K562 (cell line): ENCODE data around the gene FRMD1. TPM values are rescaled to one million over a fixed set of nuclear protein-coding genes. Genes with fewer than 3 reads are reported as not detected.

ENCODE experiments used
- ATAC-seq: fragments of 200-7000 bp; cut with Tn5 transposase; 3 replicates; pipeline ENCODE4 v1.9.1; 2020; ENCODE audit warnings: moderate library complexity
- BruUV-seq: library from RNA; stranded (reverse); fragments of 400-500 nt; replicated peaks from 2 replicates; lab custom pipeline; 2021; lab: Mats Ljungman, UMichigan
- CTCF ChIA-PET: fragments of 300-600 bp; formaldehyde crosslinking; extraction: SDS; loops from one replicate; lab custom pipeline; 2021; ENCODE audit warnings: low intra/inter-chr PET ratio; lab: Yijun Ruan, JAX
- POLR2A ChIA-PET: fragments of 300-600, 350-650 bp; sonication (Branson Sonifier 250); formaldehyde crosslinking; extraction: SDS; loops from one replicate; lab custom pipeline; 2021; ENCODE audit warnings: antibody characterized with exemption, inconsistent platforms; lab: Yijun Ruan, JAX
- DNase-seq, 4 experiments: peaks; one replicate each; pipeline versions ENCODE4 v3.0.0 to v3.0.0-alpha.2; 2011 to 2018; ENCODE audit warnings: low spot score in 3 of 4, mixed read lengths in 3 of 4; ENCODE audit errors: extremely low read depth in 1 of 4
- FAIRE-seq: peaks from 2 replicates; lab custom pipeline; 2011; peaks lifted over from hg19 to GRCh38; lab: Jason Lieb, UNC
- H2AFZ ChIP-seq: 2 replicates; pipeline ENCODE4 v1.6.0; 2011; ENCODE audit warnings: low read depth, low read length, control low read depth, inconsistent platforms
- H3K27ac ChIP-seq: fragments of 200-600 bp; 3 replicates; pipeline ENCODE4 v1.8.0; 2011; ENCODE audit warnings: low read depth, mild to moderate bottlenecking, control low read depth, inconsistent platforms, low read length, moderate library complexity, mixed read lengths; ENCODE audit errors: extremely low read depth
- H3K27me3 ChIP-seq, 2 experiments: fragments of 300-600 bp in 1 of 2; 2 replicates in 1 of 2; 3 replicates in 1 of 2; pipeline versions ENCODE4 v1.6.0 to v1.8.0; 2011; ENCODE audit warnings: inconsistent platforms in 2 of 2, low read length in 2 of 2, mild to moderate bottlenecking in 1 of 2, mixed read lengths in 1 of 2, moderate library complexity in 1 of 2; ENCODE audit not compliant: control insufficient read depth in 2 of 2, insufficient read depth in 2 of 2
- H3K36me3 ChIP-seq: fragments of 300-600 bp; 3 replicates; pipeline ENCODE4 v1.8.0; 2011; ENCODE audit warnings: mild to moderate bottlenecking, low read length, inconsistent platforms; ENCODE audit not compliant: control insufficient read depth, insufficient read depth
- H3K4me1 ChIP-seq, 2 experiments: fragments of 200-600 bp in 1 of 2; replicated peaks in 1 of 2; 2 replicates in 1 of 2; 3 replicates in 1 of 2; pipeline versions ENCODE4 v1.5.1 to v1.8.0; 2011; ENCODE audit warnings: inconsistent platforms in 2 of 2, low read length in 2 of 2, mild to moderate bottlenecking in 1 of 2, mixed read lengths in 1 of 2, moderate library complexity in 1 of 2; ENCODE audit not compliant: control insufficient read depth in 2 of 2, insufficient read depth in 2 of 2
- H3K4me2 ChIP-seq: 2 replicates; pipeline ENCODE4 v1.6.1; 2011; ENCODE audit warnings: low read length, control low read depth, inconsistent platforms, mixed read lengths; ENCODE audit not compliant: insufficient read depth
- H3K4me3 ChIP-seq: fragments of 200-600 bp; sonication (generic), shearing (Covaris generic); 2 replicates; pipeline ENCODE4 v1.5.1; 2016; ENCODE audit warnings: control low read depth, inconsistent platforms
- H3K79me2 ChIP-seq: fragments of 200-600 bp; 3 replicates; pipeline ENCODE4 v1.8.0; 2011; ENCODE audit warnings: low read length, inconsistent platforms; ENCODE audit not compliant: control insufficient read depth, insufficient read depth
- H3K9ac ChIP-seq, 2 experiments: 2 replicates each; pipeline versions ENCODE4 v1.6.0 to v1.6.1; 2011; ENCODE audit warnings: low read depth in 2 of 2, low read length in 2 of 2, control low read depth in 1 of 2, inconsistent platforms in 1 of 2, mild to moderate bottlenecking in 1 of 2, mixed read lengths in 1 of 2; ENCODE audit not compliant: insufficient read depth in 1 of 2
- H3K9me1 ChIP-seq: one replicate; pipeline ENCODE4 v1.6.0; 2011; ENCODE audit warnings: inconsistent platforms, mild to moderate bottlenecking, low read length, moderate library complexity; ENCODE audit not compliant: control insufficient read depth, insufficient read depth
- H3K9me3 ChIP-seq: replicated peaks from 2 replicates; pipeline ENCODE4 v1.5.1; 2011; ENCODE audit warnings: low read depth, low read length, inconsistent platforms; ENCODE audit not compliant: control insufficient read depth, insufficient read depth
- H4K20me1 ChIP-seq: replicated peaks from 2 replicates; pipeline ENCODE4 v1.6.1; 2011; ENCODE audit warnings: low read length, inconsistent platforms, mixed read lengths; ENCODE audit not compliant: control insufficient read depth, insufficient read depth
- IFI16 ChIP-seq: fragments of 250-450 bp; sonication (Bioruptor Pico); IDR thresholded peaks from 2 replicates; pipeline ENCODE4 v2.1.2; 2022; ENCODE audit warnings: mild to moderate bottlenecking, inconsistent platforms
- NFE2 ChIP-seq: IDR thresholded peaks from 2 replicates; pipeline ENCODE4 v1.6.1; 2014; ENCODE audit warnings: antibody characterized with exemption, low read depth
- SIN3A ChIP-seq, 2 experiments: fragments of 150-350 bp in 1 of 2; IDR thresholded peaks; 2 replicates each; pipeline ENCODE4 v1.6.1; 2011 to 2016; ENCODE audit warnings: borderline replicate concordance in 2 of 2, low read depth in 2 of 2, low read length in 2 of 2, mild to moderate bottlenecking in 2 of 2, moderate library complexity in 2 of 2; ENCODE audit not compliant: control insufficient read depth in 1 of 2
- SIX5 ChIP-seq, 2 experiments: IDR thresholded peaks; 2 replicates each; pipeline ENCODE4 v1.6.1; 2011; ENCODE audit warnings: low read length in 2 of 2, borderline replicate concordance in 1 of 2, low read depth in 1 of 2, mild to moderate bottlenecking in 1 of 2, moderate library complexity in 1 of 2; ENCODE audit not compliant: insufficient read depth in 1 of 2
- YY1 ChIP-seq, 3 experiments: IDR thresholded peaks; 2 replicates each; pipeline ENCODE4 v1.6.1; 2011; ENCODE audit warnings: low read length in 2 of 3, mild to moderate bottlenecking in 2 of 3, moderate library complexity in 2 of 3, borderline replicate concordance in 1 of 3, control low read depth in 1 of 3, low read depth in 1 of 3; ENCODE audit not compliant: insufficient read depth in 3 of 3, insufficient replicate concordance in 2 of 3, control insufficient read depth in 1 of 3, insufficient read length in 1 of 3; ENCODE audit errors: extremely low read depth in 1 of 3
- ZBTB17 ChIP-seq: fragments of 450-650 bp; formaldehyde crosslinking; IDR thresholded peaks from 2 replicates; pipeline ENCODE4 v1.4.0; 2020; ENCODE audit warnings: mild to moderate bottlenecking
- ZBTB40 ChIP-seq, 2 experiments: fragments of 450-650 bp in 1 of 2; sonication (generic) in 1 of 2; formaldehyde crosslinking in 1 of 2; IDR thresholded peaks; 2 replicates each; pipeline versions ENCODE4 v1.7.1 to v1.9.0; 2016 to 2022; ENCODE audit warnings: inconsistent platforms in 1 of 2, mild to moderate bottlenecking in 1 of 2, missing genetic modification reagents in 1 of 2
- ZBTB43 ChIP-seq: sonication (generic); formaldehyde crosslinking; IDR thresholded peaks from 2 replicates; pipeline ENCODE4 v1.8.0; 2023; ENCODE audit warnings: mild to moderate bottlenecking, missing genetic modification reagents
- ZNF263 ChIP-seq: sonication (generic); formaldehyde crosslinking; IDR thresholded peaks from 2 replicates; pipeline ENCODE4 v1.8.0; 2022; ENCODE audit warnings: mild to moderate bottlenecking, missing genetic modification reagents, borderline replicate concordance
- ZNF830 ChIP-seq: fragments of 250-450 bp; sonication (Bioruptor Pico); IDR thresholded peaks from 2 replicates; pipeline ENCODE4 v1.5.0; 2021; ENCODE audit warnings: mild to moderate bottlenecking
- WGBS: fragments of 100-300 bp; shearing (Covaris generic); methylation state at CpG from one replicate; pipeline ENCODE4 v1.1.6; 2016; ENCODE audit warnings: low coverage, mixed read lengths; ENCODE audit not compliant: insufficient coverage; ENCODE audit errors: missing lambda C conversion rate; 5-methylcytosine and 5-hydroxymethylcytosine counted together
- in situ Hi-C: fragments of 300-500 bp; cut with MboI; formaldehyde crosslinking; loops from 4 replicates; pipeline ENCODE4 v1.15.0; 2018; ENCODE audit warnings: inconsistent platforms, mixed read lengths
- intact Hi-C: fragments of 100-400 bp; cut with micrococcal nuclease; formaldehyde crosslinking; loops from 2 replicates; pipeline ENCODE4 v1.14.2; 2022
- polyA plus RNA-seq, 8 experiments: library from polyadenylated mRNA; depleted of rRNA in 4 of 8; stranded (reverse) in 5 of 8; unstranded in 3 of 8; fragments of >200 nt; fragmentation: Nextera tagmentation in 2 of 8; fragmentation: Illumina TruSeq in 1 of 8; extraction: Ambion mirVana in 2 of 8; extraction: Trizol in 1 of 8; gene quantifications; 2 replicates each; pipeline versions ENCODE4 v1.2.1 to v1.2.3, GENCODE V29; 2011 to 2014; ENCODE audit warnings: inconsistent platforms in 1 of 8, missing spikeins in 1 of 8
- total RNA-seq, 7 experiments: library from RNA; depleted of rRNA in 6 of 7; stranded (reverse); fragments of >200 nt in 6 of 7; fragmentation: Illumina TruSeq in 2 of 7; extraction: Trizol in 2 of 7; gene quantifications; 2 replicates each; pipeline versions ENCODE4 v1.2.1 to v1.2.3, GENCODE V29; 2011 to 2021; ENCODE audit warnings: low replicate concordance in 1 of 7

The FRMD1 gene
- total and polyA plus RNA-seq, 9 of the 15 experiments (the other 6 are each of a cell fraction or from before 2014, with no cell fraction given): 0.01 to 0.04 (median 0.01) TPM; not detected in 6

GRCh38 chr6:168072730-168073129 is 6.3 kb downstream of the FRMD1 start:
- Histone ChIP-seq H3K9me1 (no peaks in the 10 kb centered on the region), H3K9me3 (no peaks in the 10 kb centered on the region; the same call in 1 of the 2 replicates), H3K27me3 (peaks cover 28 to 64% of the 10 kb centered on the region in 2 experiments; a peak in 4 of 5 replicates), H4K20me1 (no peaks in the 10 kb centered on the region), H3K9ac (no peak overlapping the region), H3K4me2 (no peak overlapping the region), H3K79me2 (no peaks in the 10 kb centered on the region), H3K36me3 (no peaks in the 10 kb centered on the region), H3K4me1 (peaks cover 0 to 11% of the 10 kb centered on the region in 2 experiments; a peak in 2 of 5 replicates), H3K4me3 (no peak overlapping the region), H3K27ac (no peak overlapping the region), H2AFZ (no peak overlapping the region)
- 0% methylated on average over 4 of the region's 4 CpGs for WGBS
- CTCF ChIA-PET: no interaction called here
- ATAC-seq: no peak
- in situ Hi-C loops (no loop called here), intact Hi-C loops (no loop called here)
- no TSS peak for BruUV-seq
- POLR2A ChIA-PET: interaction anchor here (2.6 kb wide), 1 partner anchor 8 kb away, joined by 10 read pairs; no protein-coding TSS in a partner anchor
- DNase-seq: no peak
- FAIRE-seq: no peak
- TF ChIP-seq ZNF263 (no peak), ZBTB17 (CRISPR knock-in tag) (no peak), IFI16 (no peak), YY1 (IDR thresholded peaks at IDR 0.05; ENCODE audit: borderline replicate concordance in 1 of 3, control insufficient read depth in 1 of 3, extremely low read depth in 1 of 3, insufficient read depth in 3 of 3, insufficient read length in 1 of 3, insufficient replicate concordance in 2 of 3, low read depth in 1 of 3, low read length in 2 of 3) (no peak), ZBTB43 (CRISPR knock-in tag) (no peak), SIX5 (IDR thresholded peaks at IDR 0.05; ENCODE audit: borderline replicate concordance in 1 of 2, insufficient read depth in 1 of 2, low read depth in 1 of 2, low read length in 2 of 2) (no peak), NFE2 (no peak), SIN3A (IDR thresholded peaks at IDR 0.05; ENCODE audit: borderline replicate concordance in 2 of 2, control insufficient read depth in 1 of 2, low read depth in 2 of 2, low read length in 2 of 2) (no peak), ZBTB40 (IDR thresholded peaks at IDR 0.05) (no peak), ZBTB40 (CRISPR knock-in tag; IDR thresholded peaks at IDR 0.05) (no peak), ZNF830 (CRISPR knock-in tag) (no peak)
